ENCODE measurements around the gene TRIM8. TPM values are rescaled to one million over a fixed set of nuclear protein-coding genes. Genes with fewer than 3 reads are reported as not detected.
A peak's percentile ranks its signal among the peaks of the same experiment; 100 is the strongest.

Gene TRIM8
- total RNA-seq, 1 experiment from 2014 or later = 93.3 TPM

GRCh38 chr10:102632394-102633111, 11.7 kb upstream of the TRIM8 start:
- Histone ChIP-seq H3K9me3 (replicated peaks) (no peaks in the 10 kb centered on the region), H3K4me1 (replicated peaks) (peaks cover 75% of the 10 kb centered on the region), H3K27me3 (replicated peaks) (no peaks in the 10 kb centered on the region), H3K4me3 (no peak overlapping the region), H3K27ac (peak overlapping the region; percentile 59), H3K36me3 (no peaks in the 10 kb centered on the region)
- DNase-seq (ENCODE audit: low read depth in 1 of 2, low spot score in 2 of 2) = no peak

DNA sequence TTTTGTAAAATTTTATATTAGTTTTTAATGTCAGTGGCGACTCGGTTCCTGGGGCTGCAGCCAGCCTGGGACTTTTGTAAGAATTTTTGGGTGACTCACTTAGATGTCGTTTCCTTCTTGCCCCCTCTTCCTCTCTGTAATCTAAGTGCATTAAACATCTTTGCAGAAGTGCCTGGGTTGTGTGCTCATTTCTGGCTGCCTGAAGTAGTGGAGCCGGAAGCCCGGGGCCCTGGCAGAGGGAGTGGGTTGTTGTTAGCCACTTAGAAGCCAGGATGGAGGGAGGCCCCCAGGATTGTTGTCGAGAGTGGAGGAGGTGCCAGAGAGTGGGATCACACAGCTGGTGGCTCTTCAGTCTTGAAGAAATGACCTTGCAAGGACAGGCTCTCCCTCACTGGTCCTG, 11.0 kb upstream of the TRIM8 start:
- Histone ChIP-seq H3K27me3 (replicated peaks) (no peaks in the 10 kb centered on the region), H3K9me3 (replicated peaks) (no peaks in the 10 kb centered on the region), H3K4me1 (replicated peaks) (peaks cover 67% of the 10 kb centered on the region), H3K27ac (peak overlapping the region; percentile 59), H3K4me3 (no peak overlapping the region), H3K36me3 (no peaks in the 10 kb centered on the region)
- DNase-seq (ENCODE audit: low read depth in 1 of 2, low spot score in 2 of 2) = peak; percentile 61 to 76

- Histone ChIP-seq H3K4me1 (replicated peaks) (peaks cover 62% of the 10 kb centered on the region), H3K9me3 (replicated peaks) (no peaks in the 10 kb centered on the region), H3K4me3 (no peak overlapping the region), H3K27ac (peak overlapping the region; percentile 59), H3K36me3 (no peaks in the 10 kb centered on the region), H3K27me3 (replicated peaks) (no peaks in the 10 kb centered on the region)
- no peak for DNase-seq (ENCODE audit: low read depth in 1 of 2, low spot score in 2 of 2)
These were observed 10.4 kb upstream of the TRIM8 start for GRCh38 chr10:102633848-102634247.

GRCh38 chr10:102634686-102635085, 9.6 kb upstream of the TRIM8 start:
- no peak overlapping the region for H3K4me3 ChIP-seq
- H3K4me1 ChIP-seq (replicated peaks) = peaks cover 54% of the 10 kb centered on the region
- DNase-seq (ENCODE audit: low read depth in 1 of 2, low spot score in 2 of 2) = no peak
- no peaks in the 10 kb centered on the region for H3K9me3 ChIP-seq (replicated peaks)
- no peaks in the 10 kb centered on the region for H3K27me3 ChIP-seq (replicated peaks)
- no peaks in the 10 kb centered on the region for H3K36me3 ChIP-seq
- H3K27ac ChIP-seq = no peak overlapping the region

DNA sequence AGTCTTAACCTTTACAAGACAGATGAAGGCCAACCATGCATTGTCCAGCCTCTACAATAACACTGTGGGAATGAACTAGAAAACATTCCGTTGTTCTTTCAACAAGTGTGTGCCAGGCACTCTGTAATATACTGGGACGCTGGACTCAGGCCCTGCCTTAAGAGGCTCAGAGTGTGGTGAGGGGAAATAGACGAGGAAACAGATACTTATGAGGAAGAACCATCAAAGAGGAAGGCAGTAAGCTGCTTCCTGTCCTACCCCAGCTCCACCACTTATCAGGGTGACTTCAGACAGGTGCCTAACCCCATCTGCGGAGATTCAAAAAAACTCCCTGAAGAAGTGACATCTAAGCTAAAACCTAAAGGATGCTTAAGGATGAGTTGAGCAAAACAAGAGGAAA, 8.9 kb upstream of the TRIM8 start:
- DNase-seq (ENCODE audit: low read depth in 1 of 2, low spot score in 2 of 2) = no peak
- Histone ChIP-seq H3K4me3 (no peak overlapping the region), H3K4me1 (replicated peaks) (peaks cover 47% of the 10 kb centered on the region), H3K27me3 (replicated peaks) (no peaks in the 10 kb centered on the region), H3K36me3 (no peaks in the 10 kb centered on the region), H3K9me3 (replicated peaks) (no peaks in the 10 kb centered on the region), H3K27ac (no peak overlapping the region)

DNA sequence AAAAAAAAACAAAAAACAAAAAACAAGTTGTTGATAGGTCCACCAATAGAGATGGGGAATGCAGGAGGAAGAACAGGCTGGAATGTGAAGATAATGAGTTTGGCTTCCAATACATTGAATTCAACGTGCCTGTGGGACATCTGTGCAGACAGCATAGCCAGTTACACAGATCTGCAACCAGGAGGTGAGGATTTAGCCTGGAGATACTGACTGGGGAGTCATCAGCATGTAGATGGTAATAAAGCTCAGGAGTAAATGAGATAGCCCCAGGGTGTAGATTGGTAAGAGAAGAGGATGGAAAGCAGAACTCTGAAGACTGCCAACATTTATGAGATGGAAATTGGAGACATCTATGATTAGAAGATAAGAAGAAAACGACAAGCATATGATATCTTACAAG, 4.7 kb upstream of the TRIM8 start:
- DNase-seq (ENCODE audit: low read depth in 1 of 2, low spot score in 2 of 2) = no peak

GRCh38 chr10:102641402-102641801, 2.9 kb upstream of the TRIM8 start:
- H3K27ac ChIP-seq = peak overlapping the region; percentile 34
- no peaks in the 10 kb centered on the region for H3K9me3 ChIP-seq (replicated peaks)
- H3K27me3 ChIP-seq (replicated peaks) = no peaks in the 10 kb centered on the region
- H3K4me3 ChIP-seq = peak overlapping the region; percentile 93
- H3K36me3 ChIP-seq = peaks cover 23% of the 10 kb centered on the region
- H3K4me1 ChIP-seq (replicated peaks) = peaks cover 24% of the 10 kb centered on the region
- DNase-seq (ENCODE audit: low read depth in 1 of 2, low spot score in 2 of 2) = no peak

More for the DNA sequence above, 4.7 kb upstream of the TRIM8 start:
- no peaks in the 10 kb centered on the region for H3K27me3 ChIP-seq (replicated peaks)
- H3K4me1 ChIP-seq (replicated peaks) = peaks cover 11% of the 10 kb centered on the region
- no peaks in the 10 kb centered on the region for H3K9me3 ChIP-seq (replicated peaks)
- H3K36me3 ChIP-seq = peaks cover 7% of the 10 kb centered on the region
- no peak overlapping the region for H3K27ac ChIP-seq
- no peak overlapping the region for H3K4me3 ChIP-seq

DNA sequence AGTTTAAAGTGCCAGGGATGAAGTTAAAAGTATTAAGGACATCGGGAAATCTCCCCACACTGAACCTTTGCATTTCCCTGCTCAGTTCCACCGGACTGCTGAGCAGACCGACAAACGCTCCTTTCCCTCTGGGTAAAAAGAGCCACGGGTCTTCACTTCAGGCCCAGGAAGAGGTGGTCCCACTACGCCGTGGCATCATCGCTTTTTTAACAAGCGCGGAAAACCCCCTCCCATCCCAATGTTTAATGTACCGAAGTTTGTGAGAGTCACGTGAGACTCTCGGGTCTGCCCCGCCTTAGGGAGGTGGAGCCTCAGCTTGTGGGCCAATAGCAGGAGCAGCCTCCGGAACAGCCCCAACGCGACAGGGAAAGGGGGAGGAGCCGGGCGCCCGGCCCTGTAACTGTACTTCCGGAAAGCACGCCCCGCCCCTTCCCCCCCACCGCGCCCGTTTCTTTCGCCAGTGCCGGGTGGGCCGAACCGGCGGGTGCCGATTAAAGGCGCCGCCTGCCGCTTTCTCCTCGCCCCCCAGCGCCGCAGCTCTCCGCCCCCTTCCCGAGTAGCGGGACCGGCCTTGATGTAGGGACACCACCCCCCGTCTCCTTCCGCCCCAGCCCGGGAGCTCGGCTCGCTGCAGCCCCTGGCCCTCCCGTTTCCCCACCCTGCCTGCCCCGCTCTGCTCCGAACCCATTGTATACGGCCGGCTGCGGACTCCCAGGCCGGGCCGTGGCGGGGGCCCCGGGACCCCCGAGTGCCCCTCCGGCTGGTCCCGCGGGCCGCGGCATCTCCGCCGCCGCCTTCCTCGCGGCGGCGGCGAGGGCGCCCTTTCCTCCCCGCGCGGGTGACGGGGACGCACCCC, 2.2 kb upstream of the TRIM8 start:
- Histone ChIP-seq H3K4me1 (replicated peaks) (peaks cover 31% of the 10 kb centered on the region), H3K9me3 (replicated peaks) (no peaks in the 10 kb centered on the region), H3K27ac (peak overlapping the region; percentile 88), H3K27me3 (replicated peaks) (no peaks in the 10 kb centered on the region), H3K36me3 (peaks cover 30% of the 10 kb centered on the region), H3K4me3 (peak overlapping the region; percentile 93)
- peak; percentile 96 to 99 for DNase-seq (ENCODE audit: low read depth in 1 of 2, low spot score in 2 of 2)

GRCh38 chr10:102642736-102643335, 1.4 kb upstream of the TRIM8 start:
- Histone ChIP-seq H3K4me1 (replicated peaks) (peaks cover 38% of the 10 kb centered on the region), H3K9me3 (replicated peaks) (no peaks in the 10 kb centered on the region), H3K4me3 (peak overlapping the region; percentile 93), H3K27me3 (replicated peaks) (no peaks in the 10 kb centered on the region), H3K36me3 (peaks cover 37% of the 10 kb centered on the region), H3K27ac (peak overlapping the region; percentile 88)
- DNase-seq (ENCODE audit: low read depth in 1 of 2, low spot score in 2 of 2) = peak in 1 of 2 experiments; percentile 78

- Histone ChIP-seq H3K36me3 (peaks cover 44% of the 10 kb centered on the region), H3K4me3 (peak overlapping the region; percentile 93), H3K4me1 (replicated peaks) (peaks cover 42% of the 10 kb centered on the region), H3K9me3 (replicated peaks) (no peaks in the 10 kb centered on the region), H3K27ac (peak overlapping the region; percentile 88), H3K27me3 (replicated peaks) (no peaks in the 10 kb centered on the region)
- peak; percentile 80 to 83 for DNase-seq (ENCODE audit: low read depth in 1 of 2, low spot score in 2 of 2)
These were observed 778 bp upstream of the TRIM8 start for GRCh38 chr10:102643336-102644065.

DNA sequence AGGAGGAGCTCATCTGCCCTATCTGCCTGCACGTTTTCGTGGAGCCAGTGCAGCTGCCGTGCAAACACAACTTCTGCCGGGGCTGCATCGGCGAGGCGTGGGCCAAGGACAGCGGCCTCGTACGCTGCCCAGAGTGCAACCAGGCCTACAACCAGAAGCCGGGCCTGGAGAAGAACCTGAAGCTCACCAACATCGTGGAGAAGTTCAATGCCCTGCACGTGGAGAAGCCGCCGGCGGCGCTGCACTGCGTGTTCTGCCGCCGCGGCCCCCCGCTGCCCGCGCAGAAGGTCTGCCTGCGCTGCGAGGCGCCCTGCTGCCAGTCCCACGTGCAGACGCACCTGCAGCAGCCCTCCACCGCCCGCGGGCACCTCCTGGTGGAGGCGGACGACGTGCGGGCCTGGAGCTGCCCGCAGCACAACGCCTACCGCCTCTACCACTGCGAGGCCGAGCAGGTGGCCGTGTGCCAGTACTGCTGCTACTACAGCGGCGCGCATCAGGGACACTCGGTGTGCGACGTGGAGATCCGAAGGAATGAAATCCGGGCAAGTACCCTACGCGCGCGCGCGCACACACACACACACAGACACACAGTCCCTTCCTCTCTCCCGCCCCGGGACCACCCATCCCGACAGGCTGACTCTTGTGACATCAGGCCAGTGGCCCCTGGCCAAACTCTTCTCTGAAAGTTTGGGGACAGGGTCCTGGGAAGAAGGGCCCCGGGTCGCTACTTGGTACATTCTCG, 538 bp downstream of the TRIM8 start:
- Histone ChIP-seq H3K9me3 (replicated peaks) (no peaks in the 10 kb centered on the region), H3K27ac (peak overlapping the region; percentile 86), H3K36me3 (peaks cover 56% of the 10 kb centered on the region), H3K4me1 (replicated peaks) (peaks cover 45% of the 10 kb centered on the region), H3K27me3 (replicated peaks) (no peaks in the 10 kb centered on the region), H3K4me3 (peak overlapping the region; percentile 93)
- peak; percentile 71 to 73 for DNase-seq (ENCODE audit: low read depth in 1 of 2, low spot score in 2 of 2)

- peak; percentile 72 to 83 for DNase-seq (ENCODE audit: low read depth in 1 of 2, low spot score in 2 of 2)
- Histone ChIP-seq H3K9me3 (replicated peaks) (no peaks in the 10 kb centered on the region), H3K27ac (peak overlapping the region; percentile 86), H3K4me3 (peak overlapping the region; percentile 93), H3K27me3 (replicated peaks) (no peaks in the 10 kb centered on the region), H3K4me1 (replicated peaks) (peaks cover 45% of the 10 kb centered on the region), H3K36me3 (peaks cover 59% of the 10 kb centered on the region)
These were observed 1.1 kb downstream of the TRIM8 start for GRCh38 chr10:102645388-102645740.

All from SJSA1 (cell line).